ENCODE measurements around the gene KRTDAP.

KRTDAP gene

DNA sequence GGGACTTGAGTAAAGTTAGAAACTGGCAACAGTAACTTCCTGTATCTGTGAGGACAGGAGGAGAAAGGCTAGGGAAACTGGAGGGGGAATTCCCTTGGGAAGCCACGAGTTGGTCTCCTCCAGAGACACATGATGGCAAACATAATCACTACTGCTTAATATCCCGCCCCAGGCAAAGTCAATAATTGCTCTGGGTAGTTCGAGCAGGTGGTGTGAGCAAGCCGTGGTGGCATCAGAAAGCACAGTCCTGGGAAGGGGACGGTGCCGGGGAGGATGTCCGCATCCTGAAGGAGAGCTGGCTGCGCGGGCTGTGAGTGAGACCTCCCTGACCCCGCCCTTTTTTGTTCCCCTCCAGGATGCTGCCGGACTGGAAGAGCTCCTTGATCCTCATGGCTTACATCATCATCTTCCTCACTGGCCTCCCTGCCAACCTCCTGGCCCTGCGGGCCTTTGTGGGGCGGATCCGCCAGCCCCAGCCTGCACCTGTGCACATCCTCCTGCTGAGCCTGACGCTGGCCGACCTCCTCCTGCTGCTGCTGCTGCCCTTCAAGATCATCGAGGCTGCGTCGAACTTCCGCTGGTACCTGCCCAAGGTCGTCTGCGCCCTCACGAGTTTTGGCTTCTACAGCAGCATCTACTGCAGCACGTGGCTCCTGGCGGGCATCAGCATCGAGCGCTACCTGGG, 40.8 kb downstream of the KRTDAP start:
- DNase-seq, result no peak

DNA sequence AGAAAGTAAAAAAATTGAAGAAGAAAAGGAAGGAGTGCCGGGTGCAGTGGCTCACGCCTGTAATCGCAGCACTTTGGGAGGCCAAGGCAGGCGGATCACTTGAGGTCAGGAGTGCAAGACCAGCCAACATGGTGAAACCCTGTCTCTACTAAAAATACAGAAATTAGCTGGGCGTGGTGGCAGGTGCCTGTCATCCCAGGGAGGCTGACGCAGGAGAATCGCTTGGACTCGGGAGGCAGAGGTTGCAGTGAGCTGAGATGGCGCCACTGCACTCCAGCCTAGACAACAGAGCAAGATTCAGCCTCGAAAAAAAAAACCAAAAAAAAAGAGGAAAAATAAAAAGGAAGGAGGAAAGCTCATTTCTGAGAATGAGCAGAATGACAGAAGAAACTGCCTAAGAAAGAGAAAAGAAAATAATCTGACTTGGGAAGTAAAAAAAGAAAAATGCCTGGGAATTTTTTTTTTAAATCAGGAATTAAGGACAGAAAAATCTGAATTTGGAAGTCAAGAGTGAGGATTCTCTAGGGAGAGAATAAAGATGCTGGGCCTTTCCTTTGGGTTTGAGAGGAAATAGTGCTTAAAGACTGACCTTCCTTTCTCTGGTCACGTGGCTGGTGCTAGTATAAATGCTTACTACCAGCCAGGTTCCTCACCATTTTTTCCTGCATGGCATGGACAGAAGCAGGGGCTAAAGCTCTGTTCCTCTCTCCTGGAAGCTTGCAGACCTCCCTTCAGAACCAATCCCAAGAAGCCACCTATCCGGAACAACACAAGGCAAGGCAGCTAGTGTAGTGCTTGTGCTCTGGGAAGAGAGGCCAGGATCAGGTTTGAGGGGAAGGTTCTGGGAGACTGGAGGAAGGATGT, 42.4 kb downstream of the KRTDAP start, which contains the start of gene FFAR2:
Gene FFAR2, plus strand, starts transcription at position 652 of the 864 bp plus-strand sequence. CDS start 1,458 bp downstream, outside the sequence.
- no peak for DNase-seq

DNA sequence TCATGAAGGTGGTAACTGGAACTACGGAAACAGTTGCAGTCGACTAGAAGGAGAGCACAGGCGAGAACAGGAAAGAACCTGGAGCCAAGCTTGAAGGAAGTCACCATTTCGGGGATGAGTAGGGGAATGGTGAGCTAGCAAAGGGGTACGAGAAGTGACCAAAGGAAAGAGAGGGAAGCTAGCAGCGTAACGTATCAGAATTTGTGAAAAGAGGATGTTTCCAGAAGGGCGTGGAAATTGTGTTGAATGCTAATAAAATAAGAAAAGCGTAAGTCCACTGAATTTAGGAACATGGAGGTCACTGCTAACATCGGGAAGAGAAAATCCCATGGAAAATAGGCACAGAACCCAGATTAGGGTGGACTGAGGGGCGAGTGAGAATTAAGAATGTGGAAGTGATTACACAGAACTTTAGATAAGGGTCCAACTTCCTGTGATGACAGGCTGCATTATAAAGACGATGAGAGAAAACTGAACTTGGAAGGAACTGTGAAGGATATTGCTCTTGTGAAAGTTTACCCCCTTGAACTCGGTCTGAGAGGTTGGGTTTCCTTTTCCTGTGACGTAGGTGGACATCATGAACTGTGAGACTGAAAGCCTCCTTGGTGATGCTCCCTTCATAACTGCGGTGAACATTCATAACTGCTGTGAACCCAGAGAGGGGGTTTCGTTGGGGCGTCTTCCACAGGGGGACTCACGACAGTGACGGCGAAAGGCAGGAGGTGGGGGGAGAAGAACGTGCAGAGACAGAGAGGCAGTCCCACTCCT, 44.3 kb downstream of the KRTDAP start:
- peak; percentile 57 for DNase-seq

DNA sequence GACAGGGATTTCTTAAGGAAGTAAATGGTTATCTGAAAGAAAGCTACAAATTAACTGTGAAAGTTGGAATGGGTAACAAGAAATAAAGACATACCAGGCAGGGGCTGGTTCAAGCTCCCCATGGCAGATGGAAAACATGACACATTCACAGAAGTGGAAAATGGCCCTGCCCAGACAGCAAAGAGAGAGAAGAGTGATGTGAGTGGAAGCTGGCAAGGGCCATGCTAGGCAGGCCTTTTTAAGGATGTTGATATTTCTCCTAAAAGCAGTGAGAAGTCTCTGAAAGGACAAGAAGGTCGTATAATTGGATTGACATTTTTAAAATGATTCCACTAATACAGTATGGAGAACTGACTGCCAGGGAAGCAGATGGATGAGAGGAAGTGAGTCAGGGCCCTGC, 45.5 kb downstream of the KRTDAP start:
- no peak for DNase-seq

DNA sequence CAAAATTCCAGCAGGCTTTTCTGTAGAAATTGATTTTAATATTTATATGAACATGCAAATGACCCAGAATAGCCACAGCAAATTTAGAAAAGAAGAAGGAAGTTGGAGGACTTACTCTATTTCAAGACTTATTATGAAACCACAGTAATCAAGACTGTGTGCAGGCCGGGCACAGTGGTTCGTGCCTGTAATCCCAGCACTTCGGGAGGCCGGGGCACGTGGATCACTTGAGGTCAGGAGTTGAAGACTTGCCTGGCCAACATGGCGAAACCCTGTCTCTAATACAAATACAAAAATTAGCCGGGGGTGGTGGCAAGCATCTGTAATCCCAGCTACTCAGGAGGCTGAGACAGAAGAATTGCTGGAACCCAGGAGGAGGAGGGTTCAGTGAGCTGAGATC, 48.2 kb downstream of the KRTDAP start:
- no peak for DNase-seq

DNA sequence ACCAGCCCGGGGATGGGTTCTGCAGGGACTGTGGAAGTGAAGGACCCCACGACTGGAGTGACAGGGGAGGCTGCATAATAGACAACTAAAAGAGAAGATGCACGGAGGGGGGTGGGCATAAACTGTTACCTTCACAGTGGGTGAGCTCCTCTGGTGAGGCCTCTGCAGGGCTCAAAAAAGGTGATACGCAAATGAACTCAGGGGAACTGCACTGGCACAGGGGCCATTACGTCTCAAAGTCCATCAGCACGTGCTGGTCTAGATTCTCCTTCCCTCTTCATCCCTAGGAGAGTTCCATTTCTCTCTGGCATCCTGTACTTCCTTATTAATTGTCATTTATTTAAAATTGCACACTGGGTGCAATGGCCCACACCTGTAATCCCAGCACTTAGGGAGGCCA, 50.3 kb downstream of the KRTDAP start:
- no peak for DNase-seq

DNA sequence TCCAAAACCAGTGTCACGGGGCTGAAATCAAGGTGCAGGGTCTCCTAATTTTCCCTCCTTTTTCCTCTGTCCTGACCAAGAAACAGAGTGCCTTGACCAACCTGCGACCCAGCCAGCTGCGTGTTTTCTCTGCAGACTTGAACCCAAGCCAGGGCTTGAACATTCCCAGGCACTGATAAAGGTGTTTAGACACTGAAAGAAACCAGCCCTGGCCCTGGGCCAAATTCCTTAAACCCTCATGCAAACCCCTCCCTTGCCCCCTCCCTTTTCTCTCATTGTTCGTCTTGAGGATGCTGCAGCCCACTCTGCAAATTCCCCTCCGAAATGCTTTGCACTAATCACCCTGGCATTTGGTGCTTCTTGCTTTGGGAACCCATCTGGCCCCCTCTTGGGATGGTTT, 51.7 kb downstream of the KRTDAP start:
- no peak for DNase-seq

DNA sequence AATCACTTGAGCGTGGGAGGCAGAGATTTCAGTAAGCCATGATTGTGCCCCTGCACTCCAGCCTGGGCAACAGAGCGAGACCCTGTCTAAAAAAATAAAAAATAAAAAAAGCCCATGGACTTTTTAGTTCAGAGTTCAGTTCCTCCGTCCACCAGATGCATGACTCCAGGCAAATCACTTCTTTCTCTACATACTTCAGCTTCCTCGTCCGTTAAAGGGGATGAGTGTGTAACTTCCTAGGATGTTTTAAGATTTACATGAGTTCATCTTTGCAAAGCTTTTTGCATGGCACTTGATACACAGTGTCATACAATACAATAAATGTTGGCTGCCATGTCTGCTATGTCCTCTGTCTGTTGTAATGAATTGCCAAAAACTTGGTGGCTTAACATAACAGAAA, 52.2 kb downstream of the KRTDAP start:
- no peak for DNase-seq

DNA sequence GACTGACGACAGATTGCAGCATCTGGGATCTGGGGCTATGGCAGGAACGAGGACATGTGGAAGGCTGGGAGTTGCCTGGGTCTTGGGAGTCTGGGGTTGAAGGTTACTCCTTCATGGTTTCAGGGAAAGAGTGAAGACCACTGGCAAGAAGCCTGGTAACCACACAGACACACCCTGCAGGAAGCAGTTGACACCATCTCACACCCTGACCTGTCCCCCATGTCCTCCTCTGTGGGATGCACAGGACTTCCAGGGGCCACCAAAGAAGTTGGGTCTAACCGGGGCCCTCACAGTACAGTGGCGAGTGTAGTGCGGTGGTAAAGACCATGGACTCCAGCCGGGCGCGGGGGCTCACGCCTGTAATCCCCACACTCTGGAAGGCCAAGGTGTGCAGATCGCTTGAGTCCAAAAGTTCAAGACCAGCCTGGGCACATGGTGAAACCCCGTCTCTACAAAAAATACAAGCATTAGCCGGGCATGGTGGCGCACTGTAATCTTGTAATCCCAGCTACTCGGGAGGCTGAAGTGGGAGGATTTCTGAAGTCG, 52.8 kb downstream of the KRTDAP start:
- no peak for DNase-seq

Measured in CD4-positive, alpha-beta T cell treated with Interleukin-21 for 1 hour (primary cell).